GM12878 (cell line): ENCODE measurements around the gene IFT122. TPM values are rescaled to one million over a fixed set of nuclear protein-coding genes. Genes with fewer than 3 reads are reported as not detected.

Source experiments
- ATAC-seq: fragments of 200-7000 bp; cut with Tn5 transposase; 3 replicates; pipeline ENCODE4 v1.9.1; 2020; ENCODE audit warnings: mild to moderate bottlenecking, moderate library complexity
- BruUV-seq: library from RNA; stranded (reverse); fragments of 400-500 nt; replicated peaks from 2 replicates; lab custom pipeline; 2021; lab: Mats Ljungman, UMichigan
- CTCF ChIA-PET: fragments of 300-600 bp; sonication (Branson Sonifier 250); formaldehyde crosslinking; extraction: SDS; loops from one replicate; lab custom pipeline; 2021; ENCODE audit warnings: inconsistent platforms; lab: Yijun Ruan, JAX
- POLR2A ChIA-PET: fragments of 350-600 bp; formaldehyde crosslinking; extraction: SDS; loops from one replicate; lab custom pipeline; 2021; ENCODE audit warnings: inconsistent platforms; lab: Charles Lee
- RAD21 ChIA-PET: fragments of 300-600 bp; sonication (Branson Sonifier 250); formaldehyde crosslinking; loops from one replicate; lab custom pipeline; 2023; ENCODE audit warnings: antibody characterized with exemption; ENCODE audit not compliant: unreplicated experiment; lab: Charles Lee
- SMC1A ChIA-PET: fragments of 300-600 bp; sonication (Branson Sonifier 250); formaldehyde crosslinking; loops from one replicate; lab custom pipeline; 2023; ENCODE audit not compliant: unreplicated experiment, uncharacterized antibody; lab: Charles Lee
- DNase-seq: peaks from one replicate; pipeline ENCODE4 v3.0.0-alpha.2; 2011; ENCODE audit warnings: low read depth, low spot score
- FAIRE-seq: peaks from 3 replicates; lab custom pipeline; 2011; peaks lifted over from hg19 to GRCh38; lab: Jason Lieb, UNC
- H2AFZ ChIP-seq: 2 replicates; pipeline ENCODE4 v1.6.0; 2011; ENCODE audit warnings: low read depth, low read length, control low read depth; ENCODE audit not compliant: control insufficient read depth
- H3K27ac ChIP-seq: 2 replicates; pipeline ENCODE4 v1.5.1; 2011; ENCODE audit warnings: control low read depth; ENCODE audit not compliant: control insufficient read depth, insufficient read depth
- H3K27me3 ChIP-seq, 2 experiments: replicated peaks in 1 of 2; 2 replicates each; pipeline versions ENCODE4 v1.6.0 to v1.6.1; 2011; ENCODE audit warnings: low read length in 1 of 2; ENCODE audit not compliant: control insufficient read depth in 2 of 2, insufficient read depth in 2 of 2
- H3K36me3 ChIP-seq, 2 experiments: 2 replicates each; pipeline ENCODE4 v1.5.1; 2011; ENCODE audit warnings: low read length in 1 of 2; ENCODE audit not compliant: control insufficient read depth in 2 of 2, insufficient read depth in 2 of 2
- H3K4me1 ChIP-seq: 2 replicates; pipeline ENCODE4 v1.6.1; 2011; ENCODE audit warnings: mild to moderate bottlenecking, low read length, moderate library complexity, mixed read lengths; ENCODE audit not compliant: control insufficient read depth, insufficient read depth
- H3K4me2 ChIP-seq: 2 replicates; pipeline ENCODE4 v1.6.0; 2011; ENCODE audit warnings: control low read depth; ENCODE audit not compliant: control insufficient read depth, insufficient read depth
- H3K4me3 ChIP-seq: fragments of 200-600 bp; sonication (generic); 2 replicates; pipeline ENCODE4 v1.5.1; 2016
- H3K79me2 ChIP-seq: 2 replicates; pipeline ENCODE4 v1.6.0; 2011; ENCODE audit warnings: low read length; ENCODE audit not compliant: control insufficient read depth, insufficient read depth
- H3K9ac ChIP-seq: 2 replicates; pipeline ENCODE4 v1.8.0; 2011; ENCODE audit warnings: low read length, control low read depth, mixed read lengths; ENCODE audit not compliant: control insufficient read depth, insufficient read depth
- H3K9me3 ChIP-seq: replicated peaks from 3 replicates; pipeline ENCODE4 v1.5.1; 2011; ENCODE audit warnings: mild to moderate bottlenecking, low read length; ENCODE audit not compliant: control insufficient read depth, insufficient read depth
- H4K20me1 ChIP-seq: 2 replicates; pipeline ENCODE4 v1.6.0; 2011; ENCODE audit not compliant: control insufficient read depth, insufficient read depth
- ATF3 ChIP-seq: IDR thresholded peaks from 2 replicates; pipeline ENCODE4 v1.6.1; 2011; ENCODE audit warnings: low read depth, mild to moderate bottlenecking, low read length, moderate library complexity, borderline replicate concordance; ENCODE audit errors: extremely low read depth
- EP300 ChIP-seq, 2 experiments: fragments of 150-350 bp in 1 of 2; IDR thresholded peaks; 2 replicates each; pipeline ENCODE4 v1.6.1; 2011 to 2012; ENCODE audit warnings: low read depth in 2 of 2, low read length in 2 of 2, borderline replicate concordance in 1 of 2, improper control_type of control experiment in 1 of 2, inconsistent platforms in 1 of 2; ENCODE audit not compliant: control insufficient read depth in 1 of 2
- FOS ChIP-seq: IDR thresholded peaks from 3 replicates; pipeline ENCODE4 v1.6.1; 2011; ENCODE audit warnings: borderline replicate concordance; ENCODE audit not compliant: insufficient read length; ENCODE audit errors: extremely low read depth
- LARP7 ChIP-seq: fragments of 450-650 bp; IDR thresholded peaks from 2 replicates; pipeline ENCODE4 v1.6.1; 2017; ENCODE audit warnings: mild to moderate bottlenecking
- NFXL1 ChIP-seq: fragments of 450-650 bp; IDR thresholded peaks from 2 replicates; pipeline ENCODE4 v1.6.1; 2017; ENCODE audit warnings: antibody characterized with exemption, mild to moderate bottlenecking, borderline replicate concordance
- NFYB ChIP-seq: IDR thresholded peaks from 2 replicates; pipeline ENCODE4 v1.6.1; 2011; ENCODE audit warnings: low read depth, mild to moderate bottlenecking, low read length, improper control_type of control experiment, moderate library complexity; ENCODE audit not compliant: insufficient read depth
- NR2C2 ChIP-seq: IDR thresholded peaks from 2 replicates; pipeline ENCODE4 v1.6.1; 2011; ENCODE audit warnings: borderline replicate concordance, low read depth; ENCODE audit not compliant: control insufficient read depth, insufficient read length
- SMC3 ChIP-seq: IDR thresholded peaks from 2 replicates; pipeline ENCODE4 v1.6.1; 2011; ENCODE audit warnings: low read length, improper control_type of control experiment, borderline replicate concordance
- SUPT20H ChIP-seq: IDR thresholded peaks from 2 replicates; pipeline ENCODE4 v1.6.1; 2011; ENCODE audit warnings: low read depth, mild to moderate bottlenecking, low read length, moderate library complexity, borderline replicate concordance; ENCODE audit not compliant: control insufficient read depth
- TBL1XR1 ChIP-seq: IDR thresholded peaks from 2 replicates; pipeline ENCODE4 v1.6.1; 2012; ENCODE audit warnings: low read depth, low read length, improper control_type of control experiment
- ZBED1 ChIP-seq: IDR thresholded peaks from 2 replicates; pipeline ENCODE4 v1.6.1; 2016; ENCODE audit warnings: borderline replicate concordance
- WGBS: methylation state at CpG from one replicate; pipeline ENCODE4 v1.1.6; 2016; ENCODE audit warnings: low lambda C conversion rate; ENCODE audit not compliant: insufficient replicate concordance, insufficient coverage; ENCODE audit errors: missing lambda C conversion rate; 5-methylcytosine and 5-hydroxymethylcytosine counted together
- in situ Hi-C: fragments of 300-500 bp; cut with MboI; formaldehyde crosslinking; loops from 9 replicates; pipeline ENCODE4 v1.14.3; 2018; ENCODE audit warnings: mixed read lengths
- intact Hi-C: fragments of 100-400 bp; cut with micrococcal nuclease; formaldehyde crosslinking; loops from one replicate; pipeline ENCODE4 v1.14.2; 2022; ENCODE audit not compliant: unreplicated experiment
- polyA plus RNA-seq, 11 experiments: library from polyadenylated mRNA; depleted of rRNA in 4 of 11; unstranded in 6 of 11; stranded (reverse) in 5 of 11; fragments of >200 nt; fragmentation: Nextera tagmentation in 4 of 11; fragmentation: Illumina TruSeq in 1 of 11; extraction: Ambion mirVana in 4 of 11; extraction: Trizol in 1 of 11; gene quantifications; 1 replicate in 1 of 11; 2 replicates in 10 of 11; pipeline versions ENCODE4 v1.2.1 to v1.2.3, GENCODE V29; 2011 to 2016; ENCODE audit warnings: inconsistent platforms in 2 of 11, missing spikeins in 2 of 11, low read depth in 1 of 11
- total RNA-seq, 4 experiments: library from RNA; depleted of rRNA in 3 of 4; stranded (reverse); fragments of >200 nt in 3 of 4; fragmentation: Illumina TruSeq in 1 of 4; extraction: Trizol in 1 of 4; gene quantifications; 2 replicates each; pipeline versions ENCODE4 v1.2.1 to v1.2.3, GENCODE V29; 2013 to 2021
- TF ChIP-seq, protein P1 (sequence below): fragments of 450-650 bp; IDR thresholded peaks from 2 replicates; pipeline ENCODE4 v1.6.1; 2017; ENCODE audit warnings: mild to moderate bottlenecking
- TF ChIP-seq, protein P2 (sequence below): fragments of 450-650 bp; IDR thresholded peaks from 2 replicates; pipeline ENCODE4 v1.6.1; 2017; ENCODE audit warnings: mild to moderate bottlenecking, moderate library complexity
- TF ChIP-seq, protein P3 (sequence below): IDR thresholded peaks from 2 replicates; pipeline ENCODE4 v1.6.1; 2011; ENCODE audit warnings: mild to moderate bottlenecking, low read depth, low read length, moderate library complexity; ENCODE audit not compliant: insufficient replicate concordance

IFT122 gene
- total and polyA plus RNA-seq, 10 of the 15 experiments (the other 5 are each of a cell fraction or from before 2014, with no cell fraction given), result 1.8 to 19.2 (median 8.4) TPM

DNA sequence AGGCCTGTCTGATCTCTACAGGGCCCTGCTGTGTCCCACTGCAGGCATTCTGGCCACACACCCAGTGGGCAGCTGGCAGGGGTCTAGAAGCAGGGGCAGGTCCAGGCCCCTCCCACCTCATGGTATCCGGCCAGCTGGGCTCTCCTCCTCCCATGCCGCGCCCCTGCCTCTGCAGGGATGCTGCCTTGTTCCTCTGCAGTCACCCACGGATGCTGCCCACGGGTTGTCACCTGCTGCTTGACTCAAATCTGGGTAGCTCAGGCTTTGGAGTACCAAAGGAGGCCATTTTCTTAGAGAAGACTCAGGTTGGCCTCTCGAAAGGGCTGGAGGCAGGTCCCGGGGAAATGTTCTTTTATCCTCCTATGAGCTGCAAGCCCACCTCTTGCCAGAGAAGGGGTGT lies 36.6 kb upstream of the IFT122 start:
- FAIRE-seq, result no peak
- SMC1A ChIA-PET, result interaction anchor here (1.1 to 19.4 kb wide), 6 partner anchors 10 to 69 kb away, joined by 3 to 275 read pairs (median 5); partner anchors contain the start of genes IFT122 and MBD4

More for the DNA sequence above, 36.6 kb upstream of the IFT122 start:
- ATAC-seq, result no peak
- POLR2A ChIA-PET, result interaction anchor here (0.6 to 1.9 kb wide), 4 partner anchors 10 to 725 kb away, joined by 4 to 8 read pairs (median 5); partner anchors contain the start of genes EFCAB12, IFT122 and MBD4
- CTCF ChIA-PET, result interaction anchor here (1.4 to 5.7 kb wide), 4 partner anchors 8 to 32 kb away, joined by 4 to 84 read pairs (median 13); no protein-coding TSS in a partner anchor
- Histone ChIP-seq H3K4me1 (peaks cover 2% of the 10 kb centered on the region; the same call in 1 of the 2 replicates), H3K9me3 (no peaks in the 10 kb centered on the region), H2AFZ (no peak overlapping the region), H4K20me1 (no peaks in the 10 kb centered on the region; the same call in 1 of the 2 replicates)
- no peak for DNase-seq
- WGBS, result 84% methylated on average over 7 of the region's 7 CpGs
- TF ChIP-seq NFYB (no peak), EP300 (IDR thresholded peaks at IDR 0.05; ENCODE audit: borderline replicate concordance in 1 of 2, control insufficient read depth in 1 of 2, low read depth in 2 of 2, low read length in 2 of 2) (no peak), ZBED1 (no peak), TBL1XR1 (no peak), NR2C2 (no peak), LARP7 (no peak), ATF3 (no peak), SMC3 (no peak), FOS (no peak), NFXL1 (no peak), SUPT20H (no peak)
- TF ChIP-seq, protein P1, sequence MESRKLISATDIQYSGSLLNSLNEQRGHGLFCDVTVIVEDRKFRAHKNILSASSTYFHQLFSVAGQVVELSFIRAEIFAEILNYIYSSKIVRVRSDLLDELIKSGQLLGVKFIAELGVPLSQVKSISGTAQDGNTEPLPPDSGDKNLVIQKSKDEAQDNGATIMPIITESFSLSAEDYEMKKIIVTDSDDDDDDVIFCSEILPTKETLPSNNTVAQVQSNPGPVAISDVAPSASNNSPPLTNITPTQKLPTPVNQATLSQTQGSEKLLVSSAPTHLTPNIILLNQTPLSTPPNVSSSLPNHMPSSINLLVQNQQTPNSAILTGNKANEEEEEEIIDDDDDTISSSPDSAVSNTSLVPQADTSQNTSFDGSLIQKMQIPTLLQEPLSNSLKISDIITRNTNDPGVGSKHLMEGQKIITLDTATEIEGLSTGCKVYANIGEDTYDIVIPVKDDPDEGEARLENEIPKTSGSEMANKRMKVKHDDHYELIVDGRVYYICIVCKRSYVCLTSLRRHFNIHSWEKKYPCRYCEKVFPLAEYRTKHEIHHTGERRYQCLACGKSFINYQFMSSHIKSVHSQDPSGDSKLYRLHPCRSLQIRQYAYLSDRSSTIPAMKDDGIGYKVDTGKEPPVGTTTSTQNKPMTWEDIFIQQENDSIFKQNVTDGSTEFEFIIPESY, result no peak
- TF ChIP-seq, protein P2, sequence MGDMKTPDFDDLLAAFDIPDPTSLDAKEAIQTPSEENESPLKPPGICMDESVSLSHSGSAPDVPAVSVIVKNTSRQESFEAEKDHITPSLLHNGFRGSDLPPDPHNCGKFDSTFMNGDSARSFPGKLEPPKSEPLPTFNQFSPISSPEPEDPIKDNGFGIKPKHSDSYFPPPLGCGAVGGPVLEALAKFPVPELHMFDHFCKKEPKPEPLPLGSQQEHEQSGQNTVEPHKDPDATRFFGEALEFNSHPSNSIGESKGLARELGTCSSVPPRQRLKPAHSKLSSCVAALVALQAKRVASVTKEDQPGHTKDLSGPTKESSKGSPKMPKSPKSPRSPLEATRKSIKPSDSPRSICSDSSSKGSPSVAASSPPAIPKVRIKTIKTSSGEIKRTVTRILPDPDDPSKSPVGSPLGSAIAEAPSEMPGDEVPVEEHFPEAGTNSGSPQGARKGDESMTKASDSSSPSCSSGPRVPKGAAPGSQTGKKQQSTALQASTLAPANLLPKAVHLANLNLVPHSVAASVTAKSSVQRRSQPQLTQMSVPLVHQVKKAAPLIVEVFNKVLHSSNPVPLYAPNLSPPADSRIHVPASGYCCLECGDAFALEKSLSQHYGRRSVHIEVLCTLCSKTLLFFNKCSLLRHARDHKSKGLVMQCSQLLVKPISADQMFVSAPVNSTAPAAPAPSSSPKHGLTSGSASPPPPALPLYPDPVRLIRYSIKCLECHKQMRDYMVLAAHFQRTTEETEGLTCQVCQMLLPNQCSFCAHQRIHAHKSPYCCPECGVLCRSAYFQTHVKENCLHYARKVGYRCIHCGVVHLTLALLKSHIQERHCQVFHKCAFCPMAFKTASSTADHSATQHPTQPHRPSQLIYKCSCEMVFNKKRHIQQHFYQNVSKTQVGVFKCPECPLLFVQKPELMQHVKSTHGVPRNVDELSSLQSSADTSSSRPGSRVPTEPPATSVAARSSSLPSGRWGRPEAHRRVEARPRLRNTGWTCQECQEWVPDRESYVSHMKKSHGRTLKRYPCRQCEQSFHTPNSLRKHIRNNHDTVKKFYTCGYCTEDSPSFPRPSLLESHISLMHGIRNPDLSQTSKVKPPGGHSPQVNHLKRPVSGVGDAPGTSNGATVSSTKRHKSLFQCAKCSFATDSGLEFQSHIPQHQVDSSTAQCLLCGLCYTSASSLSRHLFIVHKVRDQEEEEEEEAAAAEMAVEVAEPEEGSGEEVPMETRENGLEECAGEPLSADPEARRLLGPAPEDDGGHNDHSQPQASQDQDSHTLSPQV, result no peak
- TF ChIP-seq, protein P3, sequence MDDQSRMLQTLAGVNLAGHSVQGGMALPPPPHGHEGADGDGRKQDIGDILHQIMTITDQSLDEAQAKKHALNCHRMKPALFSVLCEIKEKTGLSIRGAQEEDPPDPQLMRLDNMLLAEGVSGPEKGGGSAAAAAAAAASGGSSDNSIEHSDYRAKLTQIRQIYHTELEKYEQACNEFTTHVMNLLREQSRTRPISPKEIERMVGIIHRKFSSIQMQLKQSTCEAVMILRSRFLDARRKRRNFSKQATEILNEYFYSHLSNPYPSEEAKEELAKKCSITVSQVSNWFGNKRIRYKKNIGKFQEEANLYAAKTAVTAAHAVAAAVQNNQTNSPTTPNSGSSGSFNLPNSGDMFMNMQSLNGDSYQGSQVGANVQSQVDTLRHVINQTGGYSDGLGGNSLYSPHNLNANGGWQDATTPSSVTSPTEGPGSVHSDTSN, result no peak
- TF ChIP-seq, all 136 proteins: peak for 0
- intact Hi-C loops, result no loop called here
- RAD21 ChIA-PET, result interaction anchor here (1.2 to 4.4 kb wide), 2 partner anchors 10 to 22 kb away, joined by 3 to 19 read pairs; no protein-coding TSS in a partner anchor
- Histone ChIP-seq H3K36me3 (no peaks in the 10 kb centered on the region), H3K9ac (no peak overlapping the region), H3K4me3 (no peak overlapping the region), H3K27me3 (no peaks in the 10 kb centered on the region; a peak in 1 of 4 replicates), H3K4me2 (no peak overlapping the region), H3K79me2 (peaks cover 9% of the 10 kb centered on the region), H3K27ac (no peak overlapping the region)
- no TSS peak for BruUV-seq
- in situ Hi-C loops, result no loop called here
